ENCODE data around the gene RAX.

RAX gene

GRCh38 chr18:59270689-59271257 lies 2.5 kb downstream of the RAX start:
- Histone ChIP-seq H3K27ac (ENCODE audit: low read length) (no peak overlapping the region), H3K9ac (ENCODE audit: low read depth, low read length) (no peak overlapping the region), H3K4me3 (ENCODE audit: low read depth in 1 of 2, low read length in 2 of 2) (no peak overlapping the region), H3K4me1 (ENCODE audit: insufficient read depth, low read length) (no peaks in the 10 kb centered on the region), H3K27me3 (ENCODE audit: insufficient read depth, low read length, poor library complexity) (peaks cover 12% of the 10 kb centered on the region), H3K4me2 (ENCODE audit: insufficient read depth, low read length) (no peak overlapping the region), H3K79me2 (ENCODE audit: insufficient read depth, low read length) (no peaks in the 10 kb centered on the region), H4K20me1 (ENCODE audit: insufficient read depth, low read length) (no peaks in the 10 kb centered on the region), H3K9me3 (ENCODE audit: insufficient read depth, low read length, severe bottlenecking) (no peaks in the 10 kb centered on the region), H2AFZ (ENCODE audit: low read depth, low read length) (no peak overlapping the region), H3K36me3 (ENCODE audit: insufficient read depth, low read length) (no peaks in the 10 kb centered on the region)
- no peak for DNase-seq
- no peak for ATAC-seq (ENCODE audit: insufficient read depth, low read depth)
- TF ChIP-seq EZH2 (IDR thresholded peaks at IDR 0.05; ENCODE audit: borderline replicate concordance, low read depth, low read length, severe bottlenecking) (no peak), CTCF (IDR thresholded peaks at IDR 0.05; ENCODE audit: borderline replicate concordance, extremely low read depth, low read length, poor library complexity, severe bottlenecking) (no peak)

GRCh38 chr18:59269563-59270119 lies 3.6 kb downstream of the RAX start:
- H3K4me2 ChIP-seq (ENCODE audit: insufficient read depth, low read length) = no peak overlapping the region
- H3K36me3 ChIP-seq (ENCODE audit: insufficient read depth, low read length) = no peaks in the 10 kb centered on the region
- H2AFZ ChIP-seq (ENCODE audit: low read depth, low read length) = no peak overlapping the region
- no peak for DNase-seq
- no peak overlapping the region for H3K9ac ChIP-seq (ENCODE audit: low read depth, low read length)
- peaks cover 12% of the 10 kb centered on the region for H3K27me3 ChIP-seq (ENCODE audit: insufficient read depth, low read length, poor library complexity)
- no peak for ATAC-seq (ENCODE audit: insufficient read depth, low read depth)
- no peaks in the 10 kb centered on the region for H3K4me1 ChIP-seq (ENCODE audit: insufficient read depth, low read length)
- H3K4me3 ChIP-seq (ENCODE audit: low read depth in 1 of 2, low read length in 2 of 2) = no peak overlapping the region
- no peaks in the 10 kb centered on the region for H3K79me2 ChIP-seq (ENCODE audit: insufficient read depth, low read length)
- H3K9me3 ChIP-seq (ENCODE audit: insufficient read depth, low read length, severe bottlenecking) = no peaks in the 10 kb centered on the region
- H3K27ac ChIP-seq (ENCODE audit: low read length) = no peak overlapping the region
- TF ChIP-seq EZH2 (IDR thresholded peaks at IDR 0.05; ENCODE audit: borderline replicate concordance, low read depth, low read length, severe bottlenecking) (no peak), CTCF (IDR thresholded peaks at IDR 0.05; ENCODE audit: borderline replicate concordance, extremely low read depth, low read length, poor library complexity, severe bottlenecking) (no peak)
- no peaks in the 10 kb centered on the region for H4K20me1 ChIP-seq (ENCODE audit: insufficient read depth, low read length)

DNA sequence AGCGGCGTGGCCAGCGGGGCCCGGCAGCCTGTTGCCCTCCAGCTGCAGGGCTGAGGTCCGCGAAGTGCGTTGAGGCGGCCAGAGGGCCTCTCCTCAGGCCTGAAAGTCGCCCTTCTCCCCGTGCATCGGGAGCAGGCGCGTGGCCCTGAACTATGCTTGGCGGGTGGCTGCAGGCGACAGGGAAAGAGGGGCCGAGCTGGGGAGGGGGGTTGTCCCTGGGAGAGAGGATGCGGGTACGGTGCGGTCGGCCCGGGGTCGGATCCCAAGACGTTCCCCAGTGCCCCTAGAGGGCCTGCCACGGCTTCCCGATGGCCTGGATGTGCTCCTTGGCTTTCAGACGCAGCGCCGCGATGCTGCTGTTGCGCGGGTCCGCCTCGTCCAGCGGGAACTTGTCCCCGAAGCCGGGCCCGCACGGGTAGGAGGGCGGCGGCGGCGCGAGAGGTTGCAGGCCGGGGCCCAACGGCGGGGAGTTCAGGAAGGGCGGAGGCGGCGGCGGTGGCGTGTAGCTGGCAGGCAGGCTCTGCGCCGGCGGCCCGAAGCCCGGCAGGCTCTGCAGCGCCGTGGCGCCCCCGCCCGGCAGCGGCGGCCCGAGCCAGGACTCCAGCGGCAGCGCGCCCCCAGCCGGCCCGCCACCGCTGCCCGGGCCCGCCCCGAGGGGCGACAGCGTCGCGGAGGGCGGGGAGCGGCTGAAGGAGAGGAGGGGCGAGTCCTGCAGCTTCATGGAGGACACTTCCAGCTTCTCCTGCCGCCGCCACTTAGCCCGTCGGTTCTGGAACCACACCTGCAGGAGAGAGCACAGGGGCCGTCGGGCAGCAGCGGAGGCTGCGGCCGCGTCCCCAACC lies 4.3 kb downstream of the RAX start:
- no peak overlapping the region for H2AFZ ChIP-seq (ENCODE audit: low read depth, low read length)
- H3K27ac ChIP-seq (ENCODE audit: low read length) = no peak overlapping the region
- ATAC-seq (ENCODE audit: insufficient read depth, low read depth) (no peak), DNase-seq (no peak)
- no peaks in the 10 kb centered on the region for H3K79me2 ChIP-seq (ENCODE audit: insufficient read depth, low read length)
- TF ChIP-seq EZH2 (IDR thresholded peaks at IDR 0.05; ENCODE audit: borderline replicate concordance, low read depth, low read length, severe bottlenecking) = no peak
- TF ChIP-seq CTCF (IDR thresholded peaks at IDR 0.05; ENCODE audit: borderline replicate concordance, extremely low read depth, low read length, poor library complexity, severe bottlenecking) = no peak
- H3K9me3 ChIP-seq (ENCODE audit: insufficient read depth, low read length, severe bottlenecking) = no peaks in the 10 kb centered on the region
- H3K4me2 ChIP-seq (ENCODE audit: insufficient read depth, low read length) = no peak overlapping the region
- H4K20me1 ChIP-seq (ENCODE audit: insufficient read depth, low read length) = no peaks in the 10 kb centered on the region
- peaks cover 12% of the 10 kb centered on the region for H3K27me3 ChIP-seq (ENCODE audit: insufficient read depth, low read length, poor library complexity)
- H3K36me3 ChIP-seq (ENCODE audit: insufficient read depth, low read length) = no peaks in the 10 kb centered on the region
- H3K9ac ChIP-seq (ENCODE audit: low read depth, low read length) = no peak overlapping the region
- no peak overlapping the region for H3K4me3 ChIP-seq (ENCODE audit: low read depth in 1 of 2, low read length in 2 of 2)
- H3K4me1 ChIP-seq (ENCODE audit: insufficient read depth, low read length) = no peaks in the 10 kb centered on the region

Data from DND-41 (cell line).